ENCODE data around the gene PLK4. TPM values are rescaled to one million over a fixed set of nuclear protein-coding genes. Genes with fewer than 3 reads are reported as not detected.
"Not testable (repeated sequence)": the region's sequence is repeated elsewhere in the genome, so short reads cannot be mapped to it uniquely, and the experiment has no call there.

Gene PLK4
- polyA plus RNA-seq, 1 donor = 9.9 TPM

DNA sequence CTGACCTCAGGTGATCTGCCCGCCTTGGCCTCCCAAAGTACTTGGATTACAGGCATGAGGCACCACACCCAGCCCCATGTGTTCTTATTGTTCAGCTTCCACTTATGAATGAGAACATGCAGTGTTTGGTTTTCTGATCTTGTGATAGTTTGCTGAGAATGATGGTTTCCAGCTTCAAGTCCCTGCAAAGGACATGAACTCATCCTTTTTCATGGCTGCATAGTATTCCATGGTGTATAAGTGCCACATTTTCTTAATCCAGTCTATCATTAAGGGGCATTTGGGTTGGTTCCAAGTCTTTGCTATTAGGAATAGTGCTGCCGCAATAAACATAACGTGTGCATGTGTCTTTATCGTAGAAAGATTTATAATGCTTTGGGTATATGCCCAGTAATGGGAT is 19.0 kb downstream of the PLK4 start:
- not testable (repeated sequence) for H3K9me3 ChIP-seq (ENCODE audit: control insufficient read depth, low read depth, low read length); H3K36me3 ChIP-seq (ENCODE audit: control insufficient read depth, insufficient read depth, low read length); H3K4me3 ChIP-seq (ENCODE audit: low read length); H3K27me3 ChIP-seq (ENCODE audit: control insufficient read depth, insufficient read depth, low read length); H3K27ac ChIP-seq (ENCODE audit: low read length); DNase-seq; H3K4me1 ChIP-seq (ENCODE audit: control insufficient read depth, insufficient read depth, low read length)
- WGBS (ENCODE audit: insufficient coverage, low lambda C conversion rate) = no CpG with 5 or more reads among the region's 4 CpGs

DNA sequence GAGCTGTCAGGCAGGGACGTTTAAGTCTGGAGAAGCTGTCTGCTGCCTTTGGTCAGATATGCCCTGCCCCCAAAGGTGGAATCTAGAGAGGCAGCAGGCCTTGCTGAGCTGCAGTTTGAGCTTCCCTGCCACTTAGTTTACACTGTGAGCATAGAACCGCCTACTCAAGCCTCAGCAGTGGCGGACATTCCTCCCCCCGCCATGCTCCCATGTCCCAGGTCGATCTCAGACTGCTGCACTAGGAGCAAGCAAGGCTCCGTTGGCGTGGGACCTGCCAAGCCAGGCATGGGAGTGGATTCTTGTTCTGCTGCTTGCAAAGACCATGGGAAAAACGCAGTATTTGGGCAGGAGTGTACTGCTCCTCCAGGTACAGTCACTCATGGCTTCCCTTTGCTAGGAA is 24.3 kb downstream of the PLK4 start:
- no CpG with 5 or more reads among the region's 8 CpGs for WGBS (ENCODE audit: insufficient coverage, low lambda C conversion rate)
- Histone ChIP-seq H3K9me3 (ENCODE audit: control insufficient read depth, low read depth, low read length) (no peaks in the 10 kb centered on the region), H3K4me3 (ENCODE audit: low read length) (no peak overlapping the region), H3K36me3 (ENCODE audit: control insufficient read depth, insufficient read depth, low read length) (no peaks in the 10 kb centered on the region), H3K27ac (ENCODE audit: low read length) (no peak overlapping the region), H3K27me3 (ENCODE audit: control insufficient read depth, insufficient read depth, low read length) (no peaks in the 10 kb centered on the region), H3K4me1 (ENCODE audit: control insufficient read depth, insufficient read depth, low read length) (no peaks in the 10 kb centered on the region)
- no peak for DNase-seq

DNA sequence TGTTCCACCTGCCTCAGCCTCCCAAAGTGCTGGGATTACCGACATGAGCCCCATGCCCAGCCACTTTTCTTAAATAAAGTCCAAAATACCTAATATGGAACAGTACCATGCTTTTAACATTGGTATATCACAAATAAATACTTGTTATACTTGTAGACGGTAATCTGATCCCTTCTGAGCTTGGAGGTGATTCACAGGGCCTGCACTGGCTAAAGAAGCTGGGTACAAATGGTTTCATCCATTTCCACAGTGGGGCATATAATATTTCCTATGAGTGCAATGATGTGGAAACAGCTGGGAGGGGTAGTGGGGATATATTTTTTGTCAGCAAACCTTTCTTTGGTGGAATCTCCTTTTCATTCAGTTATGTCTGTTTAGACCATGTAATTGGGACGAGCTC is 35.8 kb downstream of the PLK4 start:
- H3K9me3 ChIP-seq (ENCODE audit: control insufficient read depth, low read depth, low read length) = no peaks in the 10 kb centered on the region
- no peaks in the 10 kb centered on the region for H3K4me1 ChIP-seq (ENCODE audit: control insufficient read depth, insufficient read depth, low read length)
- H3K27ac ChIP-seq (ENCODE audit: low read length) = no peak overlapping the region
- WGBS (ENCODE audit: insufficient coverage, low lambda C conversion rate) = no CpG with 5 or more reads among the region's 3 CpGs
- peaks cover 29% of the 10 kb centered on the region for H3K36me3 ChIP-seq (ENCODE audit: control insufficient read depth, insufficient read depth, low read length)
- no peaks in the 10 kb centered on the region for H3K27me3 ChIP-seq (ENCODE audit: control insufficient read depth, insufficient read depth, low read length)
- DNase-seq = no peak
- no peak overlapping the region for H3K4me3 ChIP-seq (ENCODE audit: low read length)

DNA sequence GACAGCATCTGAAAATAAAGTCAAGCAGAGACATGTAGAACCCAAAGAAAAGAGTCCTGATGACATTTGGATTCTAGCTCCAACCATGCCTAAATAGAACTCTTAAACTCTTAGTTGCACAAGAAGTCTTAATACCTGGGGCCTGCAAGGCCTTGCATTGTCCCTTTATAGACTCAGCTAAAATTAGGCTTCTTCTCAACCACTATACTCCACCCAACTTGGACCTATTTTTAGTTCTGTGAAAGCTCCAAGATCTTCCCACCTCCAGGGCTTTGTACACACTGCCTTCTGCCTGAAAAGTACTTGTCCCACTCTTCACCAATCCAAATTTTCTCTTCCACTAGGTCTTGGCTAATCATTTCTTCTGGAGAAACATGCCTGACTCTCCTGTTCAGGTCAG is 36.5 kb downstream of the PLK4 start:
- Histone ChIP-seq H3K36me3 (ENCODE audit: control insufficient read depth, insufficient read depth, low read length) (peaks cover 29% of the 10 kb centered on the region), H3K27ac (ENCODE audit: low read length) (no peak overlapping the region), H3K4me1 (ENCODE audit: control insufficient read depth, insufficient read depth, low read length) (no peaks in the 10 kb centered on the region), H3K27me3 (ENCODE audit: control insufficient read depth, insufficient read depth, low read length) (no peaks in the 10 kb centered on the region), H3K4me3 (ENCODE audit: low read length) (no peak overlapping the region), H3K9me3 (ENCODE audit: control insufficient read depth, low read depth, low read length) (no peaks in the 10 kb centered on the region)
- no peak for DNase-seq

DNA sequence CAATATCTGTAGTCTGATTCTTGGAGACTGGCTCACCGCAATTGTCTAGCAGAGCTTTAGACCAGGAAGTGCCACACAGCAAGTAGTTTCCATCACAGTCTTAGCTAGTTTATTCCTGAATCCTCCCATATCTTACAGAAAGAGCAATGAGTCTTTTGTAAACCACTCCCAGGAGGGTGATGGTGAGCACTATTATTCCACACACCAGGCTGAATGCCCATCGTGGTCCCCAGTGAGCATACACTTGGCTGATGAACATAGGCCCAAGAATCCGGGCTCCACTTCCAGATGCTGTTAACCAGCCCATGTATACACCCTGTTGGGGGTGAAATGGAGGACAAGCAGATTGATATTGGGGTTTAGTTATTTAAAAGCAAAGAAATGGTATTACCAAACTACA is 39.8 kb downstream of the PLK4 start:
- H3K9me3 ChIP-seq (ENCODE audit: control insufficient read depth, low read depth, low read length) = no peaks in the 10 kb centered on the region
- no peaks in the 10 kb centered on the region for H3K4me1 ChIP-seq (ENCODE audit: control insufficient read depth, insufficient read depth, low read length)
- no CpG with 5 or more reads among the region's 3 CpGs for WGBS (ENCODE audit: insufficient coverage, low lambda C conversion rate)
- DNase-seq = no peak
- no peak overlapping the region for H3K27ac ChIP-seq (ENCODE audit: low read length)
- H3K27me3 ChIP-seq (ENCODE audit: control insufficient read depth, insufficient read depth, low read length) = no peaks in the 10 kb centered on the region
- no peak overlapping the region for H3K4me3 ChIP-seq (ENCODE audit: low read length)
- H3K36me3 ChIP-seq (ENCODE audit: control insufficient read depth, insufficient read depth, low read length) = peaks cover 29% of the 10 kb centered on the region

DNA sequence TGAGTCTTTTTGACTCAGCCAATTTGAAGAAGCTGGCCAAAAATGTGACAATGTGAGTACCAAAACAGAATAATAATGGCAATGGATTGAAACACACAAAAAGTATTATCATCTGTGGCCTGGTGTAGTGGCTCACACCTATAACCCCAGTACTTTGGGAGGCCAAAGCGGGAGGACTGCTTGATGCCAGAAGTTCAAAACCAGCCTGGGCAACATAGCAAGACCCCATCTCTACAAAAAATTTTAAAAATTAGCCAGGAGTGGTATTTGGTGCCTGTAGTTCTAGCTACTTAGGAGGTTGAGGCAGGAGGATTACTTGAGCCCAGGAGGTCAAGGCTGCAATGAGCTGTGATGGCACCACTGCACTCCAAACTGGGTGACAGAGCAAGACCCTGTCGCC is 41.5 kb downstream of the PLK4 start:
- no peaks in the 10 kb centered on the region for H3K27me3 ChIP-seq (ENCODE audit: control insufficient read depth, insufficient read depth, low read length)
- no peak overlapping the region for H3K27ac ChIP-seq (ENCODE audit: low read length)
- no peaks in the 10 kb centered on the region for H3K4me1 ChIP-seq (ENCODE audit: control insufficient read depth, insufficient read depth, low read length)
- no peaks in the 10 kb centered on the region for H3K9me3 ChIP-seq (ENCODE audit: control insufficient read depth, low read depth, low read length)
- no peak for DNase-seq
- WGBS (ENCODE audit: insufficient coverage, low lambda C conversion rate) = no CpG with 5 or more reads among the region's 2 CpGs
- peaks cover 24% of the 10 kb centered on the region for H3K36me3 ChIP-seq (ENCODE audit: control insufficient read depth, insufficient read depth, low read length)
- no peak overlapping the region for H3K4me3 ChIP-seq (ENCODE audit: low read length)

DNA sequence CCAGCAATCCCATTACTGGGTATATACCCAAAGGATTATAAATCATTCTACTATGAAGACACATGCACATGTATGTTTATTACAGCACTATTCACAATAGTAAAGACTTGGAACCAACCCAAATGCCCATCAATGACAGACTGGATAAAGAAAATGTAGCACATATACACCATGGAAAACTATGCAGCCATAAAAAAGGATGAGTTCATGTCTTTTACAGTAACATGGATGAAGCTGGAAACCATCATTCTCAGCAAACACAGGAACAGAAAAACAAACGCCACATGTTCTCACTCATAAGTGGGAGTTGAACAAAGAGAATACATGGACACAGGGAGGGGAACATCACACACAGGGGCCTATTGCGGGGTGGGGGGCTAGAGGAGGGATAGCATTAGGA is 45.0 kb downstream of the PLK4 start:
- not testable (repeated sequence) for H3K4me3 ChIP-seq (ENCODE audit: low read length); H3K9me3 ChIP-seq (ENCODE audit: control insufficient read depth, low read depth, low read length); H3K27me3 ChIP-seq (ENCODE audit: control insufficient read depth, insufficient read depth, low read length); H3K27ac ChIP-seq (ENCODE audit: low read length); DNase-seq; H3K4me1 ChIP-seq (ENCODE audit: control insufficient read depth, insufficient read depth, low read length)
- H3K36me3 ChIP-seq (ENCODE audit: control insufficient read depth, insufficient read depth, low read length) = peaks cover 19% of the 10 kb centered on the region
- no CpG with 5 or more reads among the region's 2 CpGs for whole genome bisulfite sequencing (ENCODE audit: insufficient coverage, low lambda C conversion rate)

DNA sequence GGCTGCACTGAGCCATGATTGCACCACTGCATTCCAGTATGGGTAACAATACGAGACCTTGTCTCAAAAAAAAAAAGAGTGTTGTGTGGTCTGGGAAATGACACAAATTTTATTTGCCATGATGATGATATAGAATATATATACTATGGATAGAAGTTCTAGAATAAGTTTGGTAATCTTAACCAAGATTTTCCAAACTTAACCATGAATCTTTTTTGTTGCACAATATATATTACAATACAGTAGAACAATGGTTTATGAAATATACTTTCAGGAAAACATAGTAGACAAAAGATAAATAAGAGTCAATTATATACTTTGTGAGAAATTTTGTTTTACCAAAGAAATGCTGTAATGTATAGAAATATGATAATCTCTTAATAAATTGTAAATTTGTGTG is 49.5 kb downstream of the PLK4 start:
- Histone ChIP-seq H3K27ac (ENCODE audit: low read length) (no peak overlapping the region), H3K4me1 (ENCODE audit: control insufficient read depth, insufficient read depth, low read length) (no peaks in the 10 kb centered on the region), H3K27me3 (ENCODE audit: control insufficient read depth, insufficient read depth, low read length) (no peaks in the 10 kb centered on the region), H3K9me3 (ENCODE audit: control insufficient read depth, low read depth, low read length) (no peaks in the 10 kb centered on the region), H3K4me3 (ENCODE audit: low read length) (no peak overlapping the region), H3K36me3 (ENCODE audit: control insufficient read depth, insufficient read depth, low read length) (peaks cover 12% of the 10 kb centered on the region)
- DNase-seq = no peak
- WGBS (ENCODE audit: insufficient coverage, low lambda C conversion rate) = 100% methylated on average over 1 of the region's 1 CpG

DNA sequence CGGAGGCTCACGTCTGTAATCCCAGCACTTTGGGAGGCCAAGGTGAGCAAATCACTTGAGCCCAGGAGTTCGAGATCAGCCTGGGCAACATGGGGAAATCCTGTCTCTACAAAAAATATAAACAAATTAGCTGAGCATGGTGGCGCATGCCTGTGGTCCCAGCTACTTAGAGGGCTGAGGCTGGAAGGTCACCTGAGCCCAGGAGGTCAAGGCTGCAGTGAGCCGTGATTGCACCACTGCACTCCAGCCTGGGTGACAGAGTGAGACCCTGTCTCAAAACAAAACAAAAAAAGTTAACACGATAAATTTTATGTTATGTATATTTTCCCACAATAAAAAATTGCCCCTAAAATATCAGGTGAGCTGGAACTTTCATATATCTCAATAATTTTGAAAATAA is 51.1 kb downstream of the PLK4 start:
- not testable (repeated sequence) for H3K9me3 ChIP-seq (ENCODE audit: control insufficient read depth, low read depth, low read length); H3K4me3 ChIP-seq (ENCODE audit: low read length); DNase-seq; H3K27ac ChIP-seq (ENCODE audit: low read length); H3K4me1 ChIP-seq (ENCODE audit: control insufficient read depth, insufficient read depth, low read length); H3K27me3 ChIP-seq (ENCODE audit: control insufficient read depth, insufficient read depth, low read length)
- H3K36me3 ChIP-seq (ENCODE audit: control insufficient read depth, insufficient read depth, low read length) = peaks cover 12% of the 10 kb centered on the region
- no CpG with 5 or more reads among the region's 6 CpGs for WGBS (ENCODE audit: insufficient coverage, low lambda C conversion rate)

DNA sequence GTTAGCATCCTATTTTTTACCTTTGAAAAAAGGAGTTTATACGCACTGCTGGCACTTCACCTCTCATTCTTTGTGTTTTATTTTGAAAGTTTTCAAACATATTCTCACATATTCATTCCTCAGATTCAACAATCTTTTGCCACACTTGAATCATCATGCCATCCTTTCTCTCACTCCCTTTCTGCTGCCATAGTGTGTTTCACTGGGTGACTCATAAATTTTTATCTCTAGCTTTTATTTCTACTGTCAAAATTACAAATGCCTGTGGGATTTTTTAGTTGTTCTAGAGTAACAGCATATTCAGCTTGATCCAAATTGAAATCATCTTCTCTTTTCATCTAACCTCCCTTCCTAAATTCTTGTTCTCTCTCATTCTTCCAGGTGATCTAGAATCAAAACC is 56.3 kb downstream of the PLK4 start:
- Histone ChIP-seq H3K36me3 (ENCODE audit: control insufficient read depth, insufficient read depth, low read length) (peaks cover 9% of the 10 kb centered on the region), H3K9me3 (ENCODE audit: control insufficient read depth, low read depth, low read length) (no peaks in the 10 kb centered on the region), H3K27ac (ENCODE audit: low read length) (no peak overlapping the region), H3K27me3 (ENCODE audit: control insufficient read depth, insufficient read depth, low read length) (no peaks in the 10 kb centered on the region), H3K4me3 (ENCODE audit: low read length) (no peak overlapping the region), H3K4me1 (ENCODE audit: control insufficient read depth, insufficient read depth, low read length) (no peaks in the 10 kb centered on the region)
- 100% methylated on average over 1 of the region's 1 CpG for WGBS (ENCODE audit: insufficient coverage, low lambda C conversion rate)
- DNase-seq = no peak
